Pons (tissue), 1 donor: Measurements from ENCODE around the gene MYO16.
"Not testable (repeated sequence)": the region's sequence is repeated elsewhere in the genome, so short reads cannot be mapped to it uniquely, and the experiment has no call there.

Experiments used
- DNase-seq: peaks from one replicate; pipeline ENCODE4 v3.0.0-alpha.2; 2016; ENCODE audit warnings: low spot score

MYO16 gene

DNA sequence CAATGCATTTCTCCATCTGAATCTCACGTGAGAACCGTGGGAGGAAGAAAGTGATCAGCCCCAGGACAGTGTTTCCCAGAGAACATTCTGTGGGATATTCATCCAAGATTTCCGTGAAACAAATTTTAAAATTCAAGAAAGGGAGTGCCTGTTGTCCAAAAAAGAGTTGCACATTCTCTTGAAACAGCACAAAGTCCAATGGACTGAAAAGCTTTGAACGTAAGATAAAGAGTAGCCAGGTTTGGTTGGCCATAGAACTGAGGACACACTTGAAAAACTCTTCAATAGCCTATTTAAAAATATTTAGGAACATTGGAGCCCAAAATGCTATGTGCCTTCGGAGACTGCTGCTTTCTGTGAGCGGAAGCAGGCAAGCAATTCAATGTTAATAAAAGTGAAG, 353.9 kb downstream of the MYO16 start:
- DNase-seq, result no peak

DNA sequence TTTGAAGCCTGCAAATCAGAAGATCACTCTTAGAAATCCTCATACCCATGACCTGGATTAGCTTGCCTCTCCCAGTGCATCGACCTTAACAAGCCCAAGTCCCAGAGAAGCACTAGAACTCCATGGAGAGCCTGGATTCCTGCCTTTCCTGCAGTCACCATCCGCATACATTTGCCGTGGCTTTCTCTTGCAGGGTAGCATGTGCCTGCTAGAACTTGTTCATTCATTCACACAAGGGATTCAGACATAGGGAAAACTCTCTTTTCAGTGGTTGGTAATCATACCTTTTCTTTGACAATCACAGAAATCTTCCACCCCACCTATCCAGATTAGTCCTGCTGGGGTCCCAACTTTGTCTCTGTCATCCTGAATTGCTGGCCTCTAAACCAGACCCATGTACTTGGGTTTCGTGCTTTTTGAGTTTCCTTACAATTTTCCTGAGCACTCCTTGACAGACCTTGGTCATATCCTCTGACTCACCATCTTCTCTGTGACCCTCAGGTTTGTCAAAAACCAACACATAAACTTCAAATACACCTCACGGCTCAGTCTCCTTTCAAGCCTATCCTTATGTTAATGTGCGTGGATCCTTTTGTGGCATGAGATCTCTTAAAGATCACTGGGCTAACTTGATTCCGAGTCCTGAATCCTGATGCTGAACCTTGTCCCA, 355.0 kb downstream of the MYO16 start:
- DNase-seq, result no peak

DNA sequence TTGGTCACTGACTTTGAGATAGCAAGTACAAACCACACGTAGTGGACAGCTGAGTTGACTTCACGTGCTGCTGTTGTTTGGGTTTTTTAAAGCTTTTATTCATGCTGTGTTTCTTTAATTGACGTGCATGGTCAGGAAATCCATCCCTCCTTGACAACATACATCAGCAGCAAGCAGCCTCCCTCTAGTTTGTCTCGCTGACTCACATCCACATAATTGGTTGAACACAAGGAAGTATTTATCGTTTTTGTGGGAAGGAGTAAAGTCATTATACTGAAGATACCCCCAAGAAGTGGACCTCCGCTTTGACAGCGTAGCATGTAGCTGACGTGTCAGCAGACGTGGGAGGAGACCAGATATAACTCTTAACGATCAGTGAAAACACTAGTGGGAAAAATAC, 355.8 kb downstream of the MYO16 start:
- no peak for DNase-seq

DNA sequence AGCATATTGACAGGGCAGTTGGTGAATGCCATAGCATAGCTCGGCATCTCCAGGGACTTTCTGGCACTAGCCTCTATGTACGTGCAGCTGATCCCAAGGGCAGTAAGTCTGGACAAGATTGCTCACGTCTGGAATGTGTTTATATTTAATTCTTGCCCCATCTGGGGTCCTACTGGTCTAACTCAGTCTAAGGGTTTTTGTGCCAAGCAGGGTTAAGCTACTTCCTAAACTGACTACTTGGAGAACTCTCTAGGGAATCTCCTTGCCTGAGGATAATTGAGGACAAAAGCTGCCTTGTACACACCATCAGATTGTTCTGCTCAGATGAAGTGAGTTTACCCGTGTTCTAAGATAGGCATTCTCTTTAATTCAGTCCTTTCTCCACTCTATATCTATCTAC, 358.1 kb downstream of the MYO16 start:
- no peak for DNase-seq

DNA sequence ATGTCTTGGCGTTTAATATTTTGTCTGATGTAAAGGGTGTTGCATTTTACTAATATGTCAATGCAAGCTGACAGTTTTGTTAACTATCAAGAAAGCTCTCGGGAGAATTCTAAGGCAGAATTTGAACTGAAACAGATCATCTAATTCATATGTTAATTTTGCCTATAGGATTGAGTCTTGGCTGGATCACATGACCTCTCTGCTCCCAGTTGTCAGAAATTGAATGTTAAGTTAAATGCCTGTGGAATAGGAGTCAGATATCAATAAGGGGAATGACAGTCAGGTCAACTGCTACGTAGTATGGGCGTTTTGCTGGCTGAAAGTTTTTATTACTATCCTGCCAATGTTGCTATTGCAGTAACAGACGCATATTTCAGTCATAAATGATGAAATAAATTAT, 358.5 kb downstream of the MYO16 start:
- no peak for DNase-seq

DNA sequence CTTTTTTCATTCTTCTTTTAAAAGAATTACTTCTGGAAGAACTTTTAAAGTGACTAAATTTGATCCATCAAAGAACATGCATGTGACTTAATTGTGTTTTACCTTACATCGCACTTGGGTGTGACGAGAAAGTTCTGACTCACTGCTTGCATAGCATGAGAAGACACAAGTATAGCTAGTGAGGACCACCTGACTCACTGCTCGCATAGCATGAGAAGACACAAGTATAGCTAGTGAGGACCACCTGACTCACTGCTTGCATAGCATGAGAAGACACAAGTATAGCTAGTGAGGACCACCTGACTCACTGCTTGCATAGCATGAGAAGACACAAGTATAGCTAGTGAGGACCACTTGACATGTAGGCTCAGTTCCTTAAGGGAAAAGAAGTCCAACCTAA, 362.0 kb downstream of the MYO16 start:
- DNase-seq, result not testable (repeated sequence)

DNA sequence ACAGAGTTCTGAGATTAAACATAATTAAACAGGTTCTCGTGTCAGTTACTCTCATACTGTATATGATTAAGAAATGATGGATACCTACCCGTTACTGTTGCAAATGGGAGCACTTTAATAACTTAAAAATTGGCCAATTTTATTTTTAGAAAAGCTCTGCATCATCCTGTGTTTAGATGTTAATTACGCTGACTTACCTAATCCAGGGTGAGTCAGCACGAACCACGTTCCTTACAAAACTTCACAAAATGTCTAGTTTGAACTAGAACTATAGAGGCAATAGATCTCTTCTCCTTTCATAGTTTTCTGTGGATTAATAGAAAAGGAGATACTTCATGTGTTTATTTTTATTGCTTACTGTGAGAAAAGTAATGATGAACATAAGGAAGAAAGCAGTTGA, 363.9 kb downstream of the MYO16 start:
- no peak for DNase-seq

DNA sequence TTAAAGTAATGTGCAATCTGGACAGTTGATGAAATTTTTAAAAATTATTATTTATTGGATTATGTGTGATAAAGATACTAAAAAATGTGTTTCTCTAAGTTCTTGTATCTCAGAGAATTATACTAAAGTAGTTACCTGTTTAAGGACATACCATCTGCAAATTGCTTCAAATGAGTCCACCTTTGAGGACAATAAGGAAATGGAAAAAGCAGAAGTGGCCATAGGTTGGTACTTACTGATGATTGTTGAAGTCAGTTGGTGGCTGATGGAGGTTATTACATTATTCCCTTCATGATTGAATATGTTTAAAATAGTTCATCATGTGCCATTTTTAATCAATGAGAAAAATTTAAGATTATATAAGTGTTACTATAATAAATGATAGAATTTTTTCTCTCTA, 367.0 kb downstream of the MYO16 start:
- DNase-seq, result no peak

DNA sequence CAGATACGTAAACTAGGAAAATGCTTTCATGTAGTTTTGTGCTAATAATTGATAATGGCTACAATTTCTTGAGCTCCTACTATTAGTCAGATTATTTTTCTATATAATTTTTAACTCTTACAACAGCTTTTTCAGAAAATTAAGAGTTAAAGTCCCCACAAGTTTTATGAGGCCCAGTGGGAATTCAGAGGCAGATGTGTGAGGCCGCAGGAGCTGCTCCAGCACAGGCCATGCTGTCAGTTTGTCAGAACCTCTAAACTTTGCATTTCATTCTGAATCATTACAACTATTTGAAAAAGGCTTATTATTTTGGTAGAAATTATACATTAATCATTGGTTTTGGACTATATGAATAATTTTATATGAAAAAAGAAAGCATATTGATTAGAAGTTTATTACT, 370.8 kb downstream of the MYO16 start:
- DNase-seq, result no peak

DNA sequence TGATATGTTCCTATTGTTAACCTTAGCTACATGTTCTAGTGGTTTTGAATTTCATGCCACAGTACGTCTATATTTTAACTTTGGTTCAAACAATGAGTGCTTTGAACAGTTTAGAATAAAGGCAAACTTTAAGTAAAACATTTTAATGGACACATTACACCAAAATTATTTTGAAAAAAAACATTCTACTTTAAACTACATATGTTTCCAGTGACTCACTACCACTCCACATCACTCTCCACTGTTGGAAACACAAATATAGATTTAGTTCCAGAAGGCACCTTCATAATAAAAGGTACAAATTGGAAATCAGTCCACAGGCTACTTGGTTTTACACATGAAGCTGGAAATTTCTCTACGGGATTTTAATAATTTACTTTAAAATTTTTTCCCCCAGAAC, 373.5 kb downstream of the MYO16 start:
- DNase-seq, result no peak

DNA sequence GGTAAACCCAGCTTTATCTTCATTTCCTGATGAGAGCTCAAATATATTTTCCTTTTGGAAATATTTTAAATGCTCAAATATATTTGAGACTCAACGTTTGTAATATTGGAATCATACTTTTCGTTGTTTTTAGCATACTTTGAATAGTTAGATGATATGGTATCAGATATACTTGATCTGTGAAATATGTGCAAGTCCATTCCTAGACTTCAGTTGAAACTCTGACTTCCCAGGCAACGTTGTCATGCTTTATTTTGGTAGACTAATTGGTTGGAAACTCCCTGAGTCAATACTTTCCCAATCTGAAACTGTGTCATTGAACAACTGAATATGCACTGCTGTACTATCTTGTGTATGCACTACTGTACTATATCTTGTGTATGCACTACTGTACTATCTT, 378.5 kb downstream of the MYO16 start:
- no peak for DNase-seq

DNA sequence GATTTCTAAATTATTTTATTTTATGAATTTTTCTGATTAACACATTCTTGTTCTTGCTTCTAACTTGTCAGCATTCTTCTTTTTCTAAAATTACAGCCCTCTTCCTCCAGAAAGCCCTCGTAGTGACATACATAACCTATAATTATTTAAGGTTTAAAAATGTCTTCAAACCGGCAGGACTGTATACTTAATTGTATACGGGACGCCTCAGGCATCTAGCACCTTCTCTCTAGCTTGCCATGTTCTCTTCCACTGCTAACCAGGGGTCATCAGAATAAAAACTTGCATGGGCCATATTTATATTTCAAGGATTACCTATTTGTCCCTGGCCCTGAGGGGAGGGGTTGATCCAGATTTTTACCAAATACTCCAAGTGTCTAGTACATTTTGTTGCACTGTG, 380.3 kb downstream of the MYO16 start:
- DNase-seq, result no peak

DNA sequence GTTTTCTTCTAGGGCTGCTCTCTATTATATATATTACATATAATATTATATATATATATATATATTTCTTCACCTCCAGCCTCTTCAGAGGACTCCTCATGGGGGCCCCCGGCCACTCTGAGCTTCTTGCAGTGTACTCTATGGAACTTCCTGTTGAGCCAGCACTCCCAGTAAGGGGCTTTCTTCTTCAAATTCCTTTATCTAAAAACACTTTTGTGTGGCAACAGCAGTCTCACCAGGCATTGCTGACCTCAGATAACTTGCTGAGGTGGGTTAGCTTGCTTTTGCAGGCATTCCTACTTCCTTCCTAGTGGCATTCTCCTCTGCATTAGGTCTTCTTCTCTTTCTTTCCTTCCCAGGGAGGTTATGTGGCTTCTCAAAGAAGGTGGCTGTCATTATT, 381.5 kb downstream of the MYO16 start:
- DNase-seq, result no peak

DNA sequence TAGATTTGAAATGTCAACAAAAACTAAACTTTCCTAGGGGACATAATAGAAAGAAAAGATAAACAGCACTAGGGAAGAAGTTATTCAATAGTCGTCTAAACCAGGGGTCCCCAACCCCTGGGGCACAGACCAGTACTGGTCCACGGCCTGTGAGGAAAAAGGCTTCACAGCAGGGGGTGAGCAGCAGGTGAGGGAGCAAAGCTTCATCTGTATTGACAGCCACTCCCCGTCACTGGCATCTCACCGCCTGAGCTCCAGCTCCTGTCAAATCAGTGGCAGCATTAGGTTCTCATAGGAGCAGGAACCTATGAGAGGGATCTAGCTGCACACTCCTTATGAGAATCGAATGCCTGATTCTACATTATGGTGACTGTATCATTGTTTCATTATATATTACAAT, 382.7 kb downstream of the MYO16 start:
- no peak for DNase-seq

DNA sequence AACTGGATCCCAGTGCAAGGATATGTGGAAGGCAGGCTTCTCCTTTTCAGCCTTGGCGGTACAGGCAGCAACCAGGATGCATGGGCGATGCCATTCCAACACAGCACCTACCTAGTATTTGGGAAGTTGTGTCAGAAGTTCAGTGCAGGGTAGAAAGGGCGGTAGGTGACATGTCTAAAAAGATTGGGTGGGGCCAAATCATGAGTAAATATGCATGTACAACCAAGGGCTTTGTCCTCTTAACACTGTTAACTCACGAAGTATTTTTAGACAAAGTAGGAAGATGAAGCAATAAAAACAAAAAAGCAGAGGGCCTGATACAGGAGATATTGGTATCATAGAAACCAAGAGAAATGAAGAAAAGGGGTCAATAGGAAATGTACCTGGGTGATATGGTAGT, 392.1 kb downstream of the MYO16 start:
- no peak for DNase-seq

DNA sequence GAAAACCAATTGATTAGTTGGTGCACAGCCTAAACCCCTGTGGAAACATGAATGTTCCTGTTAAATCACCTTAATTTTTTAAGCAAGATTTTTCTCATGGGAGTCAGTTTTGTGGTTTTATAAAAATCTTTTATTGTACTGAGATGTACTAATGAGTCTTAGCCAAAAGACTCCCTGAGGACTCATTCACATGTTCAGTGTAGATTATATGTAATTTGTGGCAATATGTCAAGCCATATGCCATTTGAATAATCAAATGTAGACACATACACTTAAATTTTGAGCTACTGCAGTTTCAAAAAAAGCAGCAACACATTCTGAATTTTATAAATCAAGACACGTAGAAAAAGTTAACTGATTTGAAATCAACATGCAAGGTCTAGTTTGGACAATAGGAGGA, 395.2 kb downstream of the MYO16 start:
- no peak for DNase-seq

DNA sequence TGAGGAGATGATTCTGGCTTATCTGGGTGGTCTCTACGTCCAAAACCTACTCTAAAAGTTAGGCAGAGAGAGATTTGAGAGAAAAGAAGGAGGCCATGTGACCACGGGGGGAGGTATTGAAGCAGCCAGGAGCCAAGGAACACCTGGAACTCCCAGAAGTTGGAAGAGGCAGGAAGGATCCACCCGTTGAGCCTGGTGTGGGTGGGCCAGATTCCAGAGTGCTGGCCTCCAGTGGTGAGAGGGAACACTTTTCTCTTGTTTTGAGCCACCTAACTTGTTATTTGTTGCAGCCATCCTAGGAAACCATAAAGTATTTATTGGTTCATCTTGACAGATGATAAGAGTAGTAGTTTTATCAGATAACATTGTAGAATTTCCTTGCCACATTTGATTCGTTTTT, 396.9 kb downstream of the MYO16 start:
- no peak for DNase-seq

DNA sequence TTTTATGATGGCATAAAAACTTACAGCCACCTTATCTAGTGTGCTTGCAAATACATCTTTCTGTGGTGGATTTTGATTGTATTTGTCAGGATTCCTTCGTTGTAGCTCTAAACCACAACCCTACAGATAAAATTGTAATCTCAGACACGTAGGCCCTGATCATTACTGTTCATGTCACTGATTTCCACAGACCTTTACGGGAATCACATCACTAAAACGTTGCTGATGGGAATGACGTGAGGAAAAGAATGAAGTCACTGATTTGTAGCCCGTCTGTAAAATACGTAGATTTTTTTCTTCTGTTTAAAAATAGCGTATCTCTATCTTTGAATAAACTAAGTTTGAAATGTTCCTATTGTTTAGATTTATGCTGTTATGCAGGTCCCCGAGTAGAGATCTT, 399.2 kb downstream of the MYO16 start:
- no peak for DNase-seq

DNA sequence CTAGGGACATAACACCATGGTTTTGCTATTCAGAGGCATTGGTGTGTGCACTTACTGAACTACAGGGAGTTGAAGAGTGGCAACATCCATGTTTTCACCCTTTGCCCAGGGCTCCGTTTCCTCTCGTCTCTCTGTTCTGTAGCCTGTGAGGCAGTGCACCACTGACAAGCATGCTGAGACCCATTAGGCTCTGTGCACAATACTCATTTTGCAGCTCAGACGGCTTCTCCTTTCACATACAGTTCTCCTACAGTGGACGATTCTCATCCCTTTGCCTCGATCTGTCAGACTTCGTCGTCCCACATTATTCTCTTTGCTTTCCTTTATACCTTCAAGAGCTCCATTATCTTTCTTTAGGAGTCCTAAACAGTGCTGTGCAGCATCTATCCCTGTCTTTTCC, 403.7 kb downstream of the MYO16 start:
- DNase-seq, result no peak

DNA sequence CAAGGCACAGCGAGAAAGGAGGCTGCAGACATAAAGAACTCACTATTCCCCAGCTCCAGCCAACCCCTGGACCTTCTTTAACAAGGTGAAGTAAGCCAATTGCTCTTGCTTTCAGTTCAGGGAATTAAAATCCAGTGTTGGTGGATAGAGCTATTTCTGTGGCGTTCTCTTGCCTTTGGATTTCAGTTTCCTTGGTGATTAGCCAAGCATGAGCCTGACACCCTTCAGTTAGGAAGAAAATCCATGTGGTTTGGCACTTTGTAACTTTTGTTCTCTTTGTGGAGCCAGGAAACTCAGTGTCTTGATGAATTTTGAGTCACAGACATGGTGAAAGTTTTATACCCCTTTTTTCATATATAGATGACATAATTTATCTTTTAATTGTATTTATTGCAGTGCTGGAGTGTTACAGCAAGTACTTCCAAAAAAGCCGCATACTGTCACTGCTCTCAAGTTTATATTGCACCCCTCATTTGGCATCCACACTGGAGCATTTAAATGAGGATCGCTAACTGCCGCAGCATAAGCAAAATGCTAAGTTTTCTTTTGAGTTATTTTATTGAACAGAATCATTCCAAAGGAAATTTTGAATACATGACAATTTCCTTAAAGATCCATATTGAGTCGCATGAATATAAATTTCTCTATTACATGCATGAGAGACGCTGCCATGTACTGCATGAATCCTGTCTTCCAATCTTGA, 406.8 kb downstream of the MYO16 start:
- DNase-seq, result peak; percentile 29

DNA sequence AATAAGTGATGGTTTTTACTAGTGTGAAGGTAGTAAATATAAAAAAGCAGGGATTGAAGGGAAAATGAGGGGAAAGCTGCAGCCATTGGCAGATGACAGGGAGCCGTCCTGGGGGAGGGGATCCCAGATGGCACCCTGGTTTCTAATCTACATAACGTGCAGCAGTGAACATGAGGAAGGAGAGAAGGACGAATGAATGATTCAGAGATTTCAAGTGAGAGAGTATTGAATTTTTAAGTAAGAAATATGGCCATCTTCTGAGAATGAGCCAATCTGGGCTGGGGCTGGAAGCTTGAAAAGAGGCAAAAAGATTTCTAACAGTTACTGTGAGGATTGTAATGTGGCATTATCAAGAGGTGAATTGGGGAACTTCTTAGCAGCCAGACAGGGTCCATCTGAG, 414.2 kb downstream of the MYO16 start:
- DNase-seq, result no peak

DNA sequence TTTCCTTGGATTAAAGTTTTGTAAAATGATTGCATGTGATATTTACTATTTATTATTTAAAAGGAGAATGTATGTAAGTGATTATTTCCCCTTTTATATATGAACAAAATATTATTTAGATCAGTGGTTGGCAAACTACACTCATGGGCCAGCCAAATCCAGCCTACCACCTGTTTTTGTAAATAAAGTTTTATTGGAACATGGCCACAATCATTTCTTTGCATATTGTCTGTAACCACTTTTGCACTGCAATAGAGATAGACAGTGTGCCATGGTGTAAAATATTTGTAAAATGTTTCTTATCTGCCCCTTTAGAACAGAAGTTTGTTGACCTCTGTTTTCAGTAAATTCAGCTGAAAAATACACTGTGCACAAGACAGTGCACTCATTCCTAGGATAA, 426.4 kb downstream of the MYO16 start:
- no peak for DNase-seq

DNA sequence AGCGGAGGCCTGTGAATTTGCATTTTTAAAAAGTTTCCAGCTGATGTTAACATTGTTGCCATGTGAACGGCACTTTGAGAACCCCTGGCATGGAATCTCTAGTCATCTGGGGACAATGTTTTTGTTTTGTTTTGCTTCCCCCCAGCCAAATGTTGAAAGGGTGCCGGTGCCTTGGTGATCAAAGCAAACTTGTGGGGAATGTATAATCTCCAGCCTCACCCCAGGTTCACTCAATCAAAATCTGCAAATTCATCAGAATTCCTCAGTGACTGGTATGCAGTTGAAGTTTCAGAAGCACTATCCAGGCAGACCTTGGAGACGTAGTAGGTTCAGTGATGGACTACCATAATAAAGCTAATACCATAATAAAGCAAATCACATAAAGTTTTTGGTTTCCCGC, 428.7 kb downstream of the MYO16 start:
- no peak for DNase-seq

DNA sequence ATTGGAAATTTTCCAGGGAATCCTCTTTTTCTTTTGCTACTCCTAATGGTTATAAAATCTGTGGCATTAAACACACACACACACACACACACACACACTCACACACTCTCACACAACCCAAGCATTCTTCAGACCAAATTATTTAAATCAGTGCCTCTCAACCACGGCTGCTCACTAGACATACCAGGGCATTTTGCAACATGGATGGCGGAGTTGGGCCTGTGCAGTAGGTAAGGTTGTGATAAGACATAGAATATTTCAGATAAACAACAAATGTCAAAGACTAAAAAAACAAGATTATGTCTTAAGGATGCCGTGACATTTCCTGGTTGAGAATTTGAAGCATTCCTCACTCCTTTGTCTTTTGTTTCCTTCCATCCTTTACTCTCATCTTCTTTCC, 443.1 kb downstream of the MYO16 start:
- DNase-seq, result no peak
